GM06990 (cell line): ENCODE results near the gene GALK2.
"Not testable (repeated sequence)": the region's sequence is repeated elsewhere in the genome, so short reads cannot be mapped to it uniquely, and the experiment has no call there.

Experiments
- DNase-seq: peaks from one replicate; pipeline ENCODE4 v3.0.0-alpha.2; 2011; ENCODE audit not compliant: insufficient read length; ENCODE audit errors: extremely low read depth
- H3K27me3 ChIP-seq: replicated peaks from 2 replicates; pipeline ENCODE4 v1.6.0; 2011; ENCODE audit warnings: low read length; ENCODE audit not compliant: control insufficient read depth, insufficient read depth
- H3K36me3 ChIP-seq: 2 replicates; pipeline ENCODE4 v1.5.1; 2011; ENCODE audit warnings: low read length; ENCODE audit not compliant: control insufficient read depth, insufficient read depth
- H3K4me3 ChIP-seq: replicated peaks from 2 replicates; pipeline ENCODE4 v1.5.1; 2011; ENCODE audit warnings: low read depth, mild to moderate bottlenecking, control low read depth, low read length
- CTCF ChIP-seq: IDR thresholded peaks from 2 replicates; pipeline ENCODE4 v1.5.1; 2011; ENCODE audit warnings: low read length, control low read depth, mild to moderate bottlenecking, inconsistent platforms; ENCODE audit not compliant: insufficient read depth, poor library complexity, severe bottlenecking

GALK2 gene

GRCh38 chr15:49164865-49165264 is 5.2 kb upstream of the GALK2 start:
- DNase-seq = no peak
- Histone ChIP-seq H3K27me3 (no peaks in the 10 kb centered on the region), H3K4me3 (no peak overlapping the region), H3K36me3 (no peaks in the 10 kb centered on the region)
- no peak for TF ChIP-seq CTCF

GRCh38 chr15:49168016-49168415 is 2.0 kb upstream of the GALK2 start:
- Histone ChIP-seq H3K36me3 (no peaks in the 10 kb centered on the region), H3K4me3 (no peak overlapping the region), H3K27me3 (no peaks in the 10 kb centered on the region)
- TF ChIP-seq CTCF = no peak
- no peak for DNase-seq

GRCh38 chr15:49171790-49172189 is 1.7 kb downstream of the GALK2 start:
- no peak for DNase-seq
- no peak overlapping the region; the same call in none of the 2 replicates for H3K4me3 ChIP-seq
- TF ChIP-seq CTCF = no peak
- no peaks in the 10 kb centered on the region for H3K27me3 ChIP-seq
- no peaks in the 10 kb centered on the region for H3K36me3 ChIP-seq

- Histone ChIP-seq H3K36me3 (no peaks in the 10 kb centered on the region; the same call in 1 of the 2 replicates), H3K4me3 (no peak overlapping the region), H3K27me3 (no peaks in the 10 kb centered on the region)
- TF ChIP-seq CTCF = no peak
- DNase-seq = no peak
Observed at GRCh38 chr15:49174902-49175301, 4.9 kb downstream of the GALK2 start.

- H3K36me3 ChIP-seq, DNase-seq, H3K4me3 ChIP-seq, H3K27me3 ChIP-seq: not testable (repeated sequence)
Observed at GRCh38 chr15:49175582-49176397, 5.7 kb downstream of the GALK2 start.

GRCh38 chr15:49178497-49178896 is 8.4 kb downstream of the GALK2 start:
- H3K36me3 ChIP-seq = no peaks in the 10 kb centered on the region; the same call in 1 of the 2 replicates
- DNase-seq = no peak
- TF ChIP-seq CTCF = no peak
- no peak overlapping the region for H3K4me3 ChIP-seq
- H3K27me3 ChIP-seq = no peaks in the 10 kb centered on the region
